Measurements from ENCODE around the gene SECISBP2L.

DNA sequence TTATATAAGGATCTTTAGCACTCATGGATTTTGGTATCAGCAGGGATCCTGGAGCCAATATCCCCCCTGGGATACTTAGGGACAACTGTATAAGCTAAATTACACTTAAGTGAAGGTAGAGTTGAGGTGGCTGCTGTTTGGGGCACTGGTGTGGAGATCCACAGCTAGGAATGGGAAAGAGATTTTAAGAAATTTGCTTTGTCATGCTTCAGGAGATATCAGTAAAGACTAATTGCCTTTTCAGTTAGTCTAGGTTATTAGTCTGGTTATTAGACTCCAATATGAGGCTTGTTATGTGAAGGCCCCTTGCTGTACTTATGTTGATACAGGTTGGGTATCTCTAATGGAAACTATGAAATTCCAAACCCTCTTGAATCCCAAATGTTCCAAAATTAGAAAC, 1.2 kb upstream of the SECISBP2L start:
- TF ChIP-seq, protein P1, sequence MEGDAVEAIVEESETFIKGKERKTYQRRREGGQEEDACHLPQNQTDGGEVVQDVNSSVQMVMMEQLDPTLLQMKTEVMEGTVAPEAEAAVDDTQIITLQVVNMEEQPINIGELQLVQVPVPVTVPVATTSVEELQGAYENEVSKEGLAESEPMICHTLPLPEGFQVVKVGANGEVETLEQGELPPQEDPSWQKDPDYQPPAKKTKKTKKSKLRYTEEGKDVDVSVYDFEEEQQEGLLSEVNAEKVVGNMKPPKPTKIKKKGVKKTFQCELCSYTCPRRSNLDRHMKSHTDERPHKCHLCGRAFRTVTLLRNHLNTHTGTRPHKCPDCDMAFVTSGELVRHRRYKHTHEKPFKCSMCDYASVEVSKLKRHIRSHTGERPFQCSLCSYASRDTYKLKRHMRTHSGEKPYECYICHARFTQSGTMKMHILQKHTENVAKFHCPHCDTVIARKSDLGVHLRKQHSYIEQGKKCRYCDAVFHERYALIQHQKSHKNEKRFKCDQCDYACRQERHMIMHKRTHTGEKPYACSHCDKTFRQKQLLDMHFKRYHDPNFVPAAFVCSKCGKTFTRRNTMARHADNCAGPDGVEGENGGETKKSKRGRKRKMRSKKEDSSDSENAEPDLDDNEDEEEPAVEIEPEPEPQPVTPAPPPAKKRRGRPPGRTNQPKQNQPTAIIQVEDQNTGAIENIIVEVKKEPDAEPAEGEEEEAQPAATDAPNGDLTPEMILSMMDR (conservative IDR thresholded peaks at IDR 0.05 in 1 of 2, IDR thresholded peaks at IDR 0.05 in 1 of 2; ENCODE audit: extremely low read depth in 1 of 2, insufficient read depth in 1 of 2, low read depth in 1 of 2, low read length in 2 of 2), result no peak
- no peak for TF ChIP-seq EZH2 (IDR thresholded peaks at IDR 0.05; ENCODE audit: borderline replicate concordance, low read length)
